ENCODE data around the gene F5.
A peak's percentile ranks its signal among the peaks of the same experiment; 100 is the strongest.
"Not testable (repeated sequence)": the region's sequence is repeated elsewhere in the genome, so short reads cannot be mapped to it uniquely, and the experiment has no call there.

F5 gene

GRCh38 chr1:169508432-169509338 is 77.6 kb downstream of the F5 start:
- DNase-seq = peak; percentile 34

- no peak for DNase-seq
These were observed 78.9 kb downstream of the F5 start for GRCh38 chr1:169507413-169507812.

- DNase-seq = not testable (repeated sequence)
These were observed 82.7 kb downstream of the F5 start for GRCh38 chr1:169503601-169504000.

GRCh38 chr1:169499807-169500206 is 86.5 kb downstream of the F5 start:
- DNase-seq = no peak

GRCh38 chr1:169497317-169497716 is 89.0 kb downstream of the F5 start:
- DNase-seq = no peak

GRCh38 chr1:169495916-169496315 is 90.4 kb downstream of the F5 start:
- no peak for DNase-seq

- no peak for DNase-seq
These were observed 91.1 kb downstream of the F5 start for GRCh38 chr1:169495046-169495775.

- DNase-seq = no peak
These were observed 91.9 kb downstream of the F5 start for GRCh38 chr1:169494343-169494742.

- no peak for DNase-seq
These were observed 93.0 kb downstream of the F5 start for GRCh38 chr1:169493251-169493650.

- DNase-seq = no peak
These were observed 94.4 kb downstream of the F5 start for GRCh38 chr1:169491845-169492281.

- DNase-seq = peak; percentile 20
These were observed 98.1 kb downstream of the F5 start for GRCh38 chr1:169488157-169488556.

- DNase-seq = peak; percentile 32
These were observed 98.7 kb downstream of the F5 start for GRCh38 chr1:169487561-169487960.

GRCh38 chr1:169487133-169487532 is 99.1 kb downstream of the F5 start:
- peak; percentile 32 for DNase-seq

- no peak for DNase-seq
These were observed 99.8 kb downstream of the F5 start for GRCh38 chr1:169486281-169487051.

GRCh38 chr1:169485431-169486280 is 100.6 kb downstream of the F5 start, which contains the start of gene SLC19A2:
Gene SLC19A2 (minus strand): TSS chr1:169485944. CDS start chr1:169485766, 178 bp downstream.
- peak; percentile 99 for DNase-seq

- DNase-seq = peak; percentile 67
These were observed 101.4 kb downstream of the F5 start for GRCh38 chr1:169484683-169485430.

- peak; percentile 9 for DNase-seq
These were observed 102.2 kb downstream of the F5 start for GRCh38 chr1:169484101-169484500.

GRCh38 chr1:169483500-169483966 is 102.7 kb downstream of the F5 start:
- peak; percentile 8 for DNase-seq

GRCh38 chr1:169479363-169480066 is 106.8 kb downstream of the F5 start:
- no peak for DNase-seq

- DNase-seq = no peak
These were observed 108.1 kb downstream of the F5 start for GRCh38 chr1:169478094-169478672.

Measured in NCI-H146 (cell line).